ENCODE results near the gene ELAC1. TPM values are rescaled to one million over a fixed set of nuclear protein-coding genes. Genes with fewer than 3 reads are reported as not detected.

ELAC1 gene
- total and polyA plus RNA-seq, 2 donors (not counting 1 experiment from before 2014, with no cell fraction given): 7.3 to 8.2 TPM

GRCh38 chr18:50949185-50949584 lies 18.7 kb upstream of the ELAC1 start:
- H2AFZ ChIP-seq (ENCODE audit: low read length): no peak overlapping the region
- no peaks in the 10 kb centered on the region for H3K36me3 ChIP-seq (ENCODE audit: control insufficient read depth, insufficient read depth, low read length)
- H3K4me2 ChIP-seq (ENCODE audit: extremely low read depth, insufficient read depth, low read length): no peak overlapping the region
- H3K9ac ChIP-seq (ENCODE audit: insufficient read depth, low read length): no peak overlapping the region
- H3K27ac ChIP-seq (ENCODE audit: insufficient read depth, low read length): no peak overlapping the region
- no peaks in the 10 kb centered on the region for H4K20me1 ChIP-seq (ENCODE audit: control insufficient read depth, extremely low read depth, insufficient read depth, low read length)
- no peaks in the 10 kb centered on the region for H3K4me1 ChIP-seq (ENCODE audit: control insufficient read depth, extremely low read depth, insufficient read depth, low read length)
- H3K9me3 ChIP-seq (ENCODE audit: control insufficient read depth, insufficient read depth, low read depth, low read length): no peaks in the 10 kb centered on the region
- no peak for DNase-seq (ENCODE audit: low read depth in 2 of 2)
- H3K79me2 ChIP-seq (ENCODE audit: control insufficient read depth, insufficient read depth, low read length): no peaks in the 10 kb centered on the region
- H3K27me3 ChIP-seq (ENCODE audit: control insufficient read depth, insufficient read depth, low read length): no peaks in the 10 kb centered on the region
- H3K4me3 ChIP-seq (replicated peaks in 1 of 4; ENCODE audit: control extremely low read depth in 1 of 4, insufficient read depth in 1 of 4, low read depth in 3 of 4, low read length in 4 of 4): no peak overlapping the region
- no peak for TF ChIP-seq CTCF (conservative IDR thresholded peaks at IDR 0.05 in 1 of 2, IDR thresholded peaks at IDR 0.05 in 1 of 2; ENCODE audit: low read depth in 1 of 2, low read length in 2 of 2)
- TF ChIP-seq EZH2 (IDR thresholded peaks at IDR 0.05; ENCODE audit: low read length, missing control alignments): no peak

GRCh38 chr18:50950626-50951025 lies 17.2 kb upstream of the ELAC1 start:
- Histone ChIP-seq H4K20me1 (ENCODE audit: control insufficient read depth, extremely low read depth, insufficient read depth, low read length) (no peaks in the 10 kb centered on the region), H3K4me1 (ENCODE audit: control insufficient read depth, extremely low read depth, insufficient read depth, low read length) (no peaks in the 10 kb centered on the region), H3K4me3 (replicated peaks in 1 of 4; ENCODE audit: control extremely low read depth in 1 of 4, insufficient read depth in 1 of 4, low read depth in 3 of 4, low read length in 4 of 4) (no peak overlapping the region), H3K9ac (ENCODE audit: insufficient read depth, low read length) (no peak overlapping the region), H3K9me3 (ENCODE audit: control insufficient read depth, insufficient read depth, low read depth, low read length) (no peaks in the 10 kb centered on the region), H3K79me2 (ENCODE audit: control insufficient read depth, insufficient read depth, low read length) (no peaks in the 10 kb centered on the region), H2AFZ (ENCODE audit: low read length) (no peak overlapping the region), H3K36me3 (ENCODE audit: control insufficient read depth, insufficient read depth, low read length) (no peaks in the 10 kb centered on the region), H3K27me3 (ENCODE audit: control insufficient read depth, insufficient read depth, low read length) (no peaks in the 10 kb centered on the region), H3K4me2 (ENCODE audit: extremely low read depth, insufficient read depth, low read length) (no peak overlapping the region), H3K27ac (ENCODE audit: insufficient read depth, low read length) (no peak overlapping the region)
- DNase-seq (ENCODE audit: low read depth in 2 of 2): no peak
- TF ChIP-seq EZH2 (IDR thresholded peaks at IDR 0.05; ENCODE audit: low read length, missing control alignments) (no peak), CTCF (conservative IDR thresholded peaks at IDR 0.05 in 1 of 2, IDR thresholded peaks at IDR 0.05 in 1 of 2; ENCODE audit: low read depth in 1 of 2, low read length in 2 of 2) (no peak)

GRCh38 chr18:50953822-50954221 lies 14.0 kb upstream of the ELAC1 start:
- Histone ChIP-seq H3K4me3 (replicated peaks in 1 of 4; ENCODE audit: control extremely low read depth in 1 of 4, insufficient read depth in 1 of 4, low read depth in 3 of 4, low read length in 4 of 4) (no peak overlapping the region), H3K9me3 (ENCODE audit: control insufficient read depth, insufficient read depth, low read depth, low read length) (no peaks in the 10 kb centered on the region), H3K4me2 (ENCODE audit: extremely low read depth, insufficient read depth, low read length) (no peak overlapping the region), H2AFZ (ENCODE audit: low read length) (no peak overlapping the region), H3K4me1 (ENCODE audit: control insufficient read depth, extremely low read depth, insufficient read depth, low read length) (no peaks in the 10 kb centered on the region), H3K9ac (ENCODE audit: insufficient read depth, low read length) (no peak overlapping the region), H3K27me3 (ENCODE audit: control insufficient read depth, insufficient read depth, low read length) (peaks cover 3% of the 10 kb centered on the region), H3K27ac (ENCODE audit: insufficient read depth, low read length) (no peak overlapping the region), H4K20me1 (ENCODE audit: control insufficient read depth, extremely low read depth, insufficient read depth, low read length) (no peaks in the 10 kb centered on the region), H3K36me3 (ENCODE audit: control insufficient read depth, insufficient read depth, low read length) (no peaks in the 10 kb centered on the region), H3K79me2 (ENCODE audit: control insufficient read depth, insufficient read depth, low read length) (no peaks in the 10 kb centered on the region)
- no peak for DNase-seq (ENCODE audit: low read depth in 2 of 2)
- TF ChIP-seq EZH2 (IDR thresholded peaks at IDR 0.05; ENCODE audit: low read length, missing control alignments): no peak
- no peak for TF ChIP-seq CTCF (conservative IDR thresholded peaks at IDR 0.05 in 1 of 2, IDR thresholded peaks at IDR 0.05 in 1 of 2; ENCODE audit: low read depth in 1 of 2, low read length in 2 of 2)

All from fibroblast of lung (primary cell).